CD4-positive, alpha-beta T cell (primary cell): ENCODE measurements around the gene CPLX3. TPM values are rescaled to one million over a fixed set of nuclear protein-coding genes. Genes with fewer than 3 reads are reported as not detected.

Experiments
- ATAC-seq: fragments of 200-7000 bp; cut with Tn5 transposase; one replicate; pipeline ENCODE4 v1.10.0; 2022; ENCODE audit warnings: mild to moderate bottlenecking; ENCODE audit not compliant: poor library complexity
- CTCF ChIA-PET: fragments of 350-600 bp; sonication (Branson Sonifier 250); formaldehyde crosslinking; loops from one replicate; lab custom pipeline; 2021; ENCODE audit warnings: antibody characterized with exemption, inconsistent platforms; lab: Charles Lee
- POLR2A ChIA-PET: fragments of 350-600 bp; sonication (Branson Sonifier 250); formaldehyde crosslinking; loops from one replicate; lab custom pipeline; 2021; ENCODE audit warnings: antibody characterized with exemption, inconsistent platforms; lab: Charles Lee
- DNase-seq, 14 experiments: peaks; one replicate each; pipeline ENCODE4 v3.0.0-alpha.2; 2013 to 2020; ENCODE audit warnings: mixed read lengths in 2 of 14
- H3K27ac ChIP-seq, 2 donors: one replicate each; pipeline versions ENCODE4 v1.5.1 to v1.7.0; 2013; ENCODE audit warnings: low read length in 2 of 2, low read depth in 1 of 2, mild to moderate bottlenecking in 1 of 2
- H3K27me3 ChIP-seq, 2 experiments: 1 replicate in 1 of 2; 2 replicates in 1 of 2; pipeline versions ENCODE4 v1.6.1 to v1.7.0; 2013; ENCODE audit warnings: low read length in 2 of 2, control low read depth in 1 of 2, mild to moderate bottlenecking in 1 of 2, moderate library complexity in 1 of 2; ENCODE audit not compliant: insufficient read depth in 2 of 2, control insufficient read depth in 1 of 2
- H3K36me3 ChIP-seq: one replicate; pipeline ENCODE4 v1.6.1; 2013; ENCODE audit warnings: low read length, control low read depth; ENCODE audit not compliant: insufficient read depth
- H3K4me1 ChIP-seq: one replicate; pipeline ENCODE4 v1.6.1; 2013; ENCODE audit warnings: low read length, control low read depth; ENCODE audit not compliant: insufficient read depth
- H3K4me3 ChIP-seq: one replicate; pipeline ENCODE4 v1.5.1; 2013; ENCODE audit warnings: mild to moderate bottlenecking, low read length, moderate library complexity
- H3K9me3 ChIP-seq, 2 experiments: 1 replicate in 1 of 2; 2 replicates in 1 of 2; pipeline versions ENCODE4 v1.6.1 to v1.7.0; 2013; ENCODE audit warnings: low read length in 2 of 2, mild to moderate bottlenecking in 2 of 2, control low read depth in 1 of 2, moderate library complexity in 1 of 2; ENCODE audit not compliant: control insufficient read depth in 1 of 2, insufficient read depth in 1 of 2
- H3K27ac Mint-ChIP-seq: one replicate; pipeline ENCODE4 v1.8.0; 2020; ENCODE audit warnings: mixed read lengths
- H3K27me3 Mint-ChIP-seq: one replicate; pipeline ENCODE4 v1.8.0; 2021; ENCODE audit warnings: mixed read lengths
- H3K36me3 Mint-ChIP-seq: one replicate; pipeline ENCODE4 v1.8.0; 2021; ENCODE audit warnings: low read depth, mixed read lengths
- H3K4me1 Mint-ChIP-seq: one replicate; pipeline ENCODE4 v1.8.0; 2021; ENCODE audit warnings: low read depth, mixed read lengths
- H3K4me3 Mint-ChIP-seq: one replicate; pipeline ENCODE4 v1.8.0; 2020; ENCODE audit warnings: mild to moderate bottlenecking, mixed read lengths
- H3K9me3 Mint-ChIP-seq: one replicate; pipeline ENCODE4 v1.8.0; 2020; ENCODE audit warnings: mixed read lengths
- CTCF ChIP-seq: fragments of 200-600 bp; IDR thresholded peaks from one replicate; pipeline ENCODE4 v1.8.0; 2022; ENCODE audit warnings: antibody characterized with exemption, mild to moderate bottlenecking
- intact Hi-C, 2 experiments: fragments of 100-400 bp; cut with DNase I in 1 of 2; cut with micrococcal nuclease in 1 of 2; formaldehyde crosslinking; loops; one replicate each; pipeline versions ENCODE4 v1.15.1 to v1.9.0; 2023 to 2025; cut with DNase I, micrococcal nuclease
- total RNA-seq, 174 experiments: library from RNA in 2 of 174; stranded (reverse) in 2 of 174; gene quantifications; one replicate each; pipeline ENCODE4 v1.2.3 and lab custom pipeline; 2021 to 2026

Gene CPLX3
- total RNA-seq, 2 experiments from 2014 or later = 0.16 to 0.53 TPM

GRCh38 chr15:74838746-74839525 lies 12.5 kb downstream of the CPLX3 start:
- H3K36me3 ChIP-seq = peaks cover 47% of the 10 kb centered on the region
- H3K36me3 Mint-ChIP-seq = peaks cover 39% of the 10 kb centered on the region
- no peak overlapping the region for H3K27ac Mint-ChIP-seq
- H3K4me1 ChIP-seq = peaks cover 32% of the 10 kb centered on the region
- H3K4me3 Mint-ChIP-seq = no peak overlapping the region
- H3K9me3 Mint-ChIP-seq = no peaks in the 10 kb centered on the region
- no peaks in the 10 kb centered on the region for H3K9me3 ChIP-seq
- peaks cover 30% of the 10 kb centered on the region for H3K4me1 Mint-ChIP-seq
- no peak for DNase-seq
- CTCF ChIA-PET = no interaction called here
- H3K4me3 ChIP-seq = no peak overlapping the region
- ATAC-seq = no peak
- no peak overlapping the region for H3K27ac ChIP-seq
- TF ChIP-seq CTCF = no peak
- intact Hi-C loops = loop anchor here in 1 of 2 experiments (5.0 to 10.0 kb wide), 2 partner anchors 37 to 204 kb away; no protein-coding TSS in a partner anchor
- H3K27me3 Mint-ChIP-seq = no peaks in the 10 kb centered on the region
- POLR2A ChIA-PET = no interaction called here
- no peaks in the 10 kb centered on the region for H3K27me3 ChIP-seq

- Mint-ChIP-seq H3K27me3 (no peaks in the 10 kb centered on the region), H3K4me3 (no peak overlapping the region), H3K27ac (no peak overlapping the region), H3K9me3 (no peaks in the 10 kb centered on the region), H3K4me1 (peaks cover 38% of the 10 kb centered on the region), H3K36me3 (peaks cover 39% of the 10 kb centered on the region)
- POLR2A ChIA-PET = interaction anchor here (1.1 to 1.7 kb wide), 2 partner anchors 46 to 62 kb away, joined by 3 to 4 read pairs; no protein-coding TSS in a partner anchor
- no peak for TF ChIP-seq CTCF
- no peaks in the 10 kb centered on the region for H3K9me3 ChIP-seq
- peaks cover 47% of the 10 kb centered on the region for H3K36me3 ChIP-seq
- peaks cover 41% of the 10 kb centered on the region for H3K4me1 ChIP-seq
- H3K27ac ChIP-seq = no peak overlapping the region
- CTCF ChIA-PET = no interaction called here
- H3K4me3 ChIP-seq = no peak overlapping the region
- DNase-seq (no peak), ATAC-seq (no peak)
- intact Hi-C loops = loop anchor here (5.0 to 10.0 kb wide), 7 partner anchors 37 to 363 kb away; partner anchors contain the start of genes ARID3B (in 1 of the 2), C15orf39 (in 1 of the 2), EDC3 (in 1 of the 2) and MPI (in 1 of the 2)
- no peaks in the 10 kb centered on the region for H3K27me3 ChIP-seq
Observed at GRCh38 chr15:74839526-74840395, 13.3 kb downstream of the CPLX3 start.
